ENCODE measurements around the gene CACNG5. TPM values are rescaled to one million over a fixed set of nuclear protein-coding genes. Genes with fewer than 3 reads are reported as not detected.
"Not testable (repeated sequence)": the region's sequence is repeated elsewhere in the genome, so short reads cannot be mapped to it uniquely, and the experiment has no call there.

The CACNG5 gene
- total RNA-seq, 2 donors from 2014 or later, result not detected

- DNase-seq (ENCODE audit: low spot score), result no peak
- no peaks in the 10 kb centered on the region for H3K27me3 ChIP-seq
- peak in 1 of 2 donors; percentile 38 for TF ChIP-seq CTCF (IDR thresholded peaks at IDR 0.05)
- peaks cover 0 to 9% of the 10 kb centered on the region in 2 donors for H3K4me1 ChIP-seq
- H3K36me3 ChIP-seq, result no peaks in the 10 kb centered on the region
- H3K9me3 ChIP-seq, result no peaks in the 10 kb centered on the region
- no peak overlapping the region for H3K27ac ChIP-seq
- H3K4me3 ChIP-seq, result no peak overlapping the region
Observed at GRCh38 chr17:66900126-66901010, 65.5 kb downstream of the CACNG5 start.

GRCh38 chr17:66903296-66903695, 68.4 kb downstream of the CACNG5 start:
- not testable (repeated sequence) for H3K27me3 ChIP-seq; H3K36me3 ChIP-seq; DNase-seq (ENCODE audit: low spot score); H3K4me3 ChIP-seq; H3K27ac ChIP-seq; H3K9me3 ChIP-seq
- peaks cover 0 to 12% of the 10 kb centered on the region in 2 donors for H3K4me1 ChIP-seq

GRCh38 chr17:66903781-66904180, 68.9 kb downstream of the CACNG5 start:
- no peaks in the 10 kb centered on the region for H3K9me3 ChIP-seq
- DNase-seq (ENCODE audit: low spot score), result no peak
- H3K27me3 ChIP-seq, result no peaks in the 10 kb centered on the region
- TF ChIP-seq CTCF (IDR thresholded peaks at IDR 0.05), result no peak
- H3K27ac ChIP-seq, result no peak overlapping the region
- peaks cover 0 to 12% of the 10 kb centered on the region in 2 donors for H3K4me1 ChIP-seq
- no peak overlapping the region for H3K4me3 ChIP-seq
- no peaks in the 10 kb centered on the region for H3K36me3 ChIP-seq

- Histone ChIP-seq H3K27me3 (no peaks in the 10 kb centered on the region), H3K36me3 (no peaks in the 10 kb centered on the region), H3K4me3 (no peak overlapping the region), H3K27ac (peak overlapping the region; percentile 31 to 41), H3K9me3 (no peaks in the 10 kb centered on the region), H3K4me1 (peaks cover 0 to 12% of the 10 kb centered on the region in 2 donors)
- TF ChIP-seq CTCF (IDR thresholded peaks at IDR 0.05), result no peak
- DNase-seq (ENCODE audit: low spot score), result peak; percentile 58
Observed at GRCh38 chr17:66904760-66905624, 70.1 kb downstream of the CACNG5 start.

- no peaks in the 10 kb centered on the region for H3K9me3 ChIP-seq
- H3K27me3 ChIP-seq, result no peaks in the 10 kb centered on the region
- H3K27ac ChIP-seq, result no peak overlapping the region
- H3K36me3 ChIP-seq, result no peaks in the 10 kb centered on the region
- peak; percentile 75 for DNase-seq (ENCODE audit: low spot score)
- H3K4me3 ChIP-seq, result no peak overlapping the region
- peak; percentile 86 to 92 for TF ChIP-seq CTCF (IDR thresholded peaks at IDR 0.05)
- peaks cover 0 to 12% of the 10 kb centered on the region in 2 donors for H3K4me1 ChIP-seq
Observed at GRCh38 chr17:66906321-66907278, 71.7 kb downstream of the CACNG5 start.

All from right atrium auricular region (tissue), 2 donors.